ENCODE measurements around the gene TANC2. TPM values are rescaled to one million over a fixed set of nuclear protein-coding genes. Genes with fewer than 3 reads are reported as not detected.

Gene TANC2
- total RNA-seq, 2 experiments from 2014 or later = 5.0 to 6.6 TPM

DNA sequence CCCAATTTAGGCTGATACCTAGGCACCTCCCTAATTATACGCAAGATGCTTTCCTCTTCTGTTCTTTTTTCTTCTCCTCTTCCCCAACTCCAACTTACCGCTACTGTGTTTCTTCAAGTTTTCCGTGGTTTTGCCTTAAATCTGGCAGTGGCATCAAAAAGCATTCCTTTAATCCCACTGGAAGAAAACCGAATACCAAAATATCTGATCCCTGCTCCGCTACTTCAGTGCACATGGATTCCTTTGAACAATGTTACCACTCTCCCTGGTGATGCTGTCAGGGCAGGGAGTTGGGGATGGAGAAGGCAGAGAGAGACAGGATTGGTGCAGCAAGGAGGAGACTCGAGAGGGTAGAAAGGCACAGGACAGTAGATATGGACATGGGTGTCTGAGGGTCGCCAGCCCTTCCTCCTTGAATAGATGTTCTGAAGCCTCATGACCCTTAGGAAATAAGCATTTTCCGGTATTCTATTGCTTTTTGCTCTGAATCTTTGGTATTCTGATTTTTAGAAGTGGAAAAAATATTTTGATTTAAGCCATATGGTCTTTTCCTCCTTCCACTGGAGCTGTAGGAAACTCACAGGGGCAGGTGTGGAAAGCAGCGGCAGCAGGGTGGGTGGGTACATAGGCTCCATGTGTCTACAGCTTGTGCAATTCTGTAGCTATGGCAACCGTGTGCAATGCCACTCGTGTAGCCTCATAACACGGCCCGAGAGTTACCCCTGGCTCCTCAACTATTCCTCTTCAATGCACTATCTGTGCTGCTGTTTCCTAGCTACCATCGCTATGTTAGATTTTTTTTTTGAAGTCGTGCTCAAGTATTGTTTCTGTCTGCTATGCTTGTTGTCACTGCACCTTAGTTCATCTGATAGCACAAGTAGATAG is 32.3 kb upstream of the TANC2 start:
- no peaks in the 10 kb centered on the region for H3K4me1 Mint-ChIP-seq
- no peak overlapping the region for H3K27ac Mint-ChIP-seq
- intact Hi-C loops (cut with DNase I, micrococcal nuclease) = no loop called here
- no peaks in the 10 kb centered on the region for H3K36me3 Mint-ChIP-seq (ENCODE audit: low read depth)
- ATAC-seq (no peak), DNase-seq (no peak)
- H3K4me3 Mint-ChIP-seq = no peak overlapping the region
- ChIA-PET CTCF (no interaction called here), POLR2A (interaction anchor here (0.6 kb wide), 1 partner anchor 337 kb away, joined by 5 read pairs; no protein-coding TSS in a partner anchor)
- H3K27me3 Mint-ChIP-seq = peaks cover 34% of the 10 kb centered on the region
- no peaks in the 10 kb centered on the region for H3K9me3 Mint-ChIP-seq (ENCODE audit: low read depth)

DNA sequence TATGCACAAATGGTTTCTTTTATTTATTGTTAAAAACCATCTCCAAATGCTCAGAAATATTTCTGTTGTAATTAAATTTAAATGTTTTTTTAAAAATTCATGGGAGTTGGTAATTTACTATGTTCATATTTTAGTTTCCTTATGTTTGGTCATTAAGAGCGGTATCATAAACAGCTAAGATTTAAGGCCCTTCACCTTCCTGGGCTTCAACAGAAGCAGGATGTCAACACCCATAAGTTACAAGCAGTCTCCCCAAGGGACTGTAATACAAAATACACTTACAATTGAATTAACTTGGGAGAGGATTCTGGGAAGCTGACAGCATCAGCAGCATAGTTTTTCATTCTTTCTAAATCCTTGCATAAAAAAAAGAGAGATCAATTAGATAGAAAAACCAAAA is 30.9 kb upstream of the TANC2 start:
- intact Hi-C loops (cut with DNase I, micrococcal nuclease) = no loop called here
- Mint-ChIP-seq H3K4me1 (no peaks in the 10 kb centered on the region), H3K27ac (no peak overlapping the region), H3K4me3 (no peak overlapping the region), H3K36me3 (ENCODE audit: low read depth) (no peaks in the 10 kb centered on the region), H3K9me3 (ENCODE audit: low read depth) (no peaks in the 10 kb centered on the region), H3K27me3 (peaks cover 34% of the 10 kb centered on the region)
- CTCF ChIA-PET = interaction anchor here (1.2 kb wide), 1 partner anchor 14 kb away, joined by 3 read pairs; no protein-coding TSS in a partner anchor
- ATAC-seq = no peak
- POLR2A ChIA-PET = no interaction called here
- no peak for DNase-seq

DNA sequence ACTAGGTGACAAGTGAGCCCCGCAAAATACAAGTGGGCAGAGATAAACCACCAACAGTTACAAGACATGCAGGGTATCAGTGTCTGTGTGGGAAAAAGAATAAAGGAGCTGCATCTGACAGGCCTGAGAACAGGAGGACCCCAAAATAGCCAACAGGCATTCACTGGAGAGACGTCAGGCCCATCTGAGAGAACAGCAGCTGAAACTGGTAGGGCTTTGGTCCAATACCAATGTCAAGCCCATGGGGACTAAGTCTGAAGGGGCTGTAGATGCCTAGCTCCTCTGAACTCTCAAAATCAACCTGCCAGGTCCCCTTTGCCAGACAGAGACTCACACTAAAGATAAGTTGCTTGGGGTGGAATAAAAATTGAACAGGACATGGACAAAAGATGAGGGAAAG is 30.5 kb upstream of the TANC2 start:
- Mint-ChIP-seq H3K4me1 (no peaks in the 10 kb centered on the region), H3K27ac (no peak overlapping the region), H3K36me3 (ENCODE audit: low read depth) (no peaks in the 10 kb centered on the region), H3K27me3 (peaks cover 32% of the 10 kb centered on the region), H3K4me3 (no peak overlapping the region), H3K9me3 (ENCODE audit: low read depth) (no peaks in the 10 kb centered on the region)
- POLR2A ChIA-PET = no interaction called here
- intact Hi-C loops (cut with DNase I, micrococcal nuclease) = no loop called here
- CTCF ChIA-PET = interaction anchor here (1.2 kb wide), 1 partner anchor 13 kb away, joined by 3 read pairs; no protein-coding TSS in a partner anchor
- ATAC-seq (no peak), DNase-seq (no peak)

DNA sequence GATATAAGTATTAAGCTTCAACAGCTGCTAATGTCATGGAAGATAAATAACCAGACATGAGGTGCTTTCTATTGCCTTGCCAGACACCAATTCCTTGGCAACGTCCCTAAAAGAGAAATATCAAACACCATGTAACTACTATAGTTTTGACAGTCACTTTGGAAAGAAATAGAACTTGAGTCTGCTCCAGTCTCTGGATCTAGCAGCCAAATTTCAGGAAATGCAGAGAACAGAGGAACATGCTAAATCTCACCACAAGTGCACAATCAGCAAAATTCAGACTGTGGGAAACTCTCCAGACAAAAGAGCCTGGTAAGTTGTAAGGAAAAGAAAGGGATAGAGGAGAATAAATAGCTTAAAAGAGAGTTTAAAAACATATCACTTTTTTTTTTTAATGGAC is 28.4 kb upstream of the TANC2 start:
- Mint-ChIP-seq H3K4me3 (no peak overlapping the region), H3K27me3 (peaks cover 32% of the 10 kb centered on the region), H3K36me3 (ENCODE audit: low read depth) (no peaks in the 10 kb centered on the region), H3K4me1 (no peaks in the 10 kb centered on the region), H3K9me3 (ENCODE audit: low read depth) (peaks cover 10% of the 10 kb centered on the region), H3K27ac (no peak overlapping the region)
- ATAC-seq = no peak
- DNase-seq = no peak
- CTCF ChIA-PET = interaction anchor here (1.3 kb wide), 1 partner anchor 24 kb away, joined by 3 read pairs; no protein-coding TSS in a partner anchor
- intact Hi-C loops (cut with DNase I, micrococcal nuclease) = no loop called here
- POLR2A ChIA-PET = interaction anchor here (0.5 kb wide), 1 partner anchor 269 kb away, joined by 3 read pairs; no protein-coding TSS in a partner anchor

DNA sequence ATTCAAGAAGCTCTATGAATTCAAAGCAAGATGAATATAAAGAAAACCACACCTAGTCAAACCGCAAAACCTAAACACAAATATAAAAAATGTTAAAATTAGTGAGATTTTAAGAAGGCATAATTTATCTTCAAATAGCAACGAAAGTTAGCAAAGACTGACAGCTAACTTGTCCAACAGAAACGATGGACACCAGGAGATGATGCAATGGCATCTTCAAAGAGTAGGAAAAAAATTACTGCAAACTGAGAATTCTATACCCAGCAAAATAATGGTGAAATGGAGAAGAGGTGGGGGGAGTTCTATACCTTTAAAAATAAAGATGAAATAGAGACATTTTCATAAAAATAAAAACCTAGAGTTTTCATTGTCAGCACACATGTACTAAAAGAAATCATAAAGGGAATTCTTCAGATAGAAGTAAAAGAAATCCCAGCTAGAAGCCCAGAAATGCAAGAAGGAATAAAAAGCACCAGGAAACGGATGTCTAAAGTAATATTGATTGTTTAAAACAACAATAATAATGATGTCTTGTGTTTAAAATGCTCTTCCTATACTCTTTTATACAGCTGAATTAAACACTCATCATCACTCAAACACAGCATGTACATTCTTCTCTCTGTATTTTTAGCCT is 24.6 kb upstream of the TANC2 start:
- POLR2A ChIA-PET = no interaction called here
- Mint-ChIP-seq H3K4me1 (no peaks in the 10 kb centered on the region), H3K4me3 (no peak overlapping the region), H3K27ac (no peak overlapping the region), H3K27me3 (peaks cover 25% of the 10 kb centered on the region), H3K9me3 (ENCODE audit: low read depth) (peaks cover 10% of the 10 kb centered on the region), H3K36me3 (ENCODE audit: low read depth) (no peaks in the 10 kb centered on the region)
- CTCF ChIA-PET = interaction anchor here (0.8 kb wide), 1 partner anchor 31 kb away, joined by 3 read pairs; no protein-coding TSS in a partner anchor
- no peak for ATAC-seq
- intact Hi-C loops (cut with DNase I, micrococcal nuclease) = no loop called here
- DNase-seq = no peak

DNA sequence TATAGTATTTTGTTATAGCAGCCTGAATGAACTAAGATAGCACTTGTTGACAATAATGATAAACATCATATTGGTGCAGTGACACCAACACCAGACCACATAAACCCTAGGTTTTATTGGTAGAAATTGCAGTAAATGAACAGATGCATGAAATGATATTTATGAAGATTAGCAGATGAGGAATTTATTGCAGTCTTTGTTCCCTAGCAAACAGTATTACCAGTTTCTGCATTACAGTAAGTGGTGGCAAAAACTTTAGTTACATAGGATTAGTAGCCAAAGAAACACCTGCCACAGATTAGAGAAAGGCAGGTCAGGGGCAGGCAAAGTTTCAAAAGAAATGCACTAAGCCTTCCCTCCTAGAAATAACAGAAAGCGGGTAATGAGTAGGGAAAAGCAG is 17.7 kb upstream of the TANC2 start:
- H3K4me3 Mint-ChIP-seq = no peak overlapping the region
- H3K36me3 Mint-ChIP-seq (ENCODE audit: low read depth) = no peaks in the 10 kb centered on the region
- ATAC-seq (no peak), DNase-seq (no peak)
- H3K27ac Mint-ChIP-seq = no peak overlapping the region
- intact Hi-C loops (cut with DNase I, micrococcal nuclease) = no loop called here
- ChIA-PET CTCF (interaction anchor here (0.7 kb wide), 1 partner anchor 13 kb away, joined by 3 read pairs; no protein-coding TSS in a partner anchor), POLR2A (no interaction called here)
- peaks cover 11% of the 10 kb centered on the region for H3K27me3 Mint-ChIP-seq
- no peaks in the 10 kb centered on the region for H3K4me1 Mint-ChIP-seq
- no peaks in the 10 kb centered on the region for H3K9me3 Mint-ChIP-seq (ENCODE audit: low read depth)

DNA sequence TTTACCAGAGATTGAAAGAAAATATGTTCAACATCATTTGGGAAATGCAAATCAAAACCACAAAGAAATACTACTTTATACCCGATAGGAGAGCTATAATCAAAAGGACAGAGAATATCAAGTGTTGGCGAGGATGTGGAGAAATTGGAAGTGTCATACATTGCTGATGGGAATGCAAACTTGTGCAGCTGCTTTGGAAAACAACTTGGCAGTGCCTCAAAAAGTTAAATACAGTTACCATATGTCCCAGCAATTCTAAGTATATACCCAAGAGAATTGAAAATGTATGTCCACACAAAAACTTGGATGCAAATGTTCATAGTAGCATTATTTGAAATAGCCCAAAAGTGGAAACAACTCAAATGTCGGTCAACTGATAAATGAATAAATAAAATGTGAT is 17.0 kb upstream of the TANC2 start:
- intact Hi-C loops (cut with DNase I, micrococcal nuclease) = no loop called here
- ATAC-seq = no peak
- H3K4me3 Mint-ChIP-seq = no peak overlapping the region
- H3K9me3 Mint-ChIP-seq (ENCODE audit: low read depth) = no peaks in the 10 kb centered on the region
- no peaks in the 10 kb centered on the region for H3K4me1 Mint-ChIP-seq
- POLR2A ChIA-PET = no interaction called here
- no peak overlapping the region for H3K27ac Mint-ChIP-seq
- no peak for DNase-seq
- CTCF ChIA-PET = interaction anchor here (0.6 to 0.7 kb wide), 2 partner anchors 14 to 1136 kb away, joined by 3 read pairs; no protein-coding TSS in a partner anchor
- peaks cover 6% of the 10 kb centered on the region for H3K27me3 Mint-ChIP-seq
- no peaks in the 10 kb centered on the region for H3K36me3 Mint-ChIP-seq (ENCODE audit: low read depth)

DNA sequence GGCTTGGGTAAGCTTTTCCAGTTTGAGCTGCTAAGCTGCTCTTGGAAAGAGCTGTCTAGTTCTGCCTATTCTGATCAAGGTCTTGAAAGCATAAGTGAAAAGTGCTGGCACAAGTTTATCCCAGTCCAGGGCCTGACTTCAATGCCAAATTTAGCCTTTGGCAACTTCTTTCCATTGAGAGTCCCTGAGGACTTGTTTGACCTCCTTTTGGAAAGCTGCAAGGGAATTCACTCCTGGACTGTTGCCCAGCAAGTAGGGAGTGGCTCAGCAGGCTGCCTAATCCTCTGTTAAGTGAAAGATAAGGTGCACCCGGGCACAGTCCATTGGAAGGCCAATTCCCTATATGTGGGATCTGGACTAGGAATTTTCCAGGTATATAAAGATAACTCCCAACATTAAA is 16.0 kb upstream of the TANC2 start:
- POLR2A ChIA-PET = no interaction called here
- DNase-seq (no peak), ATAC-seq (no peak)
- intact Hi-C loops (cut with DNase I, micrococcal nuclease) = no loop called here
- H3K27ac Mint-ChIP-seq = no peak overlapping the region
- no peaks in the 10 kb centered on the region for H3K36me3 Mint-ChIP-seq (ENCODE audit: low read depth)
- CTCF ChIA-PET = no interaction called here
- H3K4me1 Mint-ChIP-seq = no peaks in the 10 kb centered on the region
- no peak overlapping the region for H3K4me3 Mint-ChIP-seq
- no peaks in the 10 kb centered on the region for H3K9me3 Mint-ChIP-seq (ENCODE audit: low read depth)
- peaks cover 5% of the 10 kb centered on the region for H3K27me3 Mint-ChIP-seq

DNA sequence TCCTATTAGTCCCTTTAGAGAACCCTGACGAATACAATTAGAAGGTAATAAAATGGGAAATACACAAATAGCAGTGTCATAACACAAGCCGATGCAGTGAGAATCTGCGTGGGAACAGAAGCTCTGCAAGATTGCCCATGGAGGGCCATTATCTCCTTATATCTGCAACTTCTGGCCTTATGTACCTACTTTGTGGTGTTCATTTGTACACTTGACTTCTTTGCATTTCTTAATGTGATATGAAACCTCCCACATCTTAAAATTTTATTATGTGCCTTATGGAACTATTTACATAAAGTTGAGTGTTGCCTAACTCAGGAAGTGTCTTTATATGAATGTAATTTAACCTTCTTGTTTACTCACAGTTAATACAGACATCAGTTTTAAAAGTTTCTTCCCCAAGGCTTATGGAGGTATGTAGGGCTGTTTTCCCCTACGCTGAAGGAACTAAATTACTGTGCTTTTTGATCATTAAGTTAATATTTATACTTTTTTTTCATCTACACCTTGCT is 10.1 kb upstream of the TANC2 start:
- no peak overlapping the region for H3K4me3 Mint-ChIP-seq
- DNase-seq (no peak), ATAC-seq (no peak)
- no peaks in the 10 kb centered on the region for H3K9me3 Mint-ChIP-seq (ENCODE audit: low read depth)
- intact Hi-C loops (cut with DNase I, micrococcal nuclease) = no loop called here
- H3K36me3 Mint-ChIP-seq (ENCODE audit: low read depth) = no peaks in the 10 kb centered on the region
- H3K4me1 Mint-ChIP-seq = no peaks in the 10 kb centered on the region
- CTCF ChIA-PET = no interaction called here
- H3K27me3 Mint-ChIP-seq = peaks cover 6% of the 10 kb centered on the region
- H3K27ac Mint-ChIP-seq = no peak overlapping the region
- POLR2A ChIA-PET = no interaction called here

DNA sequence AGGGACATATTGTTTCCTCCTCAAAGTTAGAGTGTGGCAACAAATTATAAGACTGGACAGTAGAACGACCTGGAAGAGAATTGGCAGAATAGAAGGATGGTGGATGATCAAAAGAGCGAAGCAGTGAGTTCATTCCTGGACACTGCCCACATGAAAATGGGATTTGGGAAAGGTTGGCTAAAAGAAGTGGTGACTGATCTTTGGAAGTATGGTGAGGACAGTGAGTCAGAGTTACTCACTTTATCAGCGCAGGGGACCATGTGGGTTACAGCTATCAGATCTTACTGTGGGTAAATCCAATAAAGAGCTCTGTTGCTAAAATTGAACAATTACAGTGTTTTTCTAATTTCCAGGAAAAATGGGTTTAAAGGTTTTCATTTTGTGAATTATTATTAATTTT is 2.7 kb upstream of the TANC2 start:
- POLR2A ChIA-PET = interaction anchor here (0.6 kb wide), 1 partner anchor 12 kb away, joined by 3 read pairs; no protein-coding TSS in a partner anchor
- intact Hi-C loops (cut with DNase I, micrococcal nuclease) = loop anchor here (10.0 kb wide), 2 partner anchors 408 to 898 kb away; partner anchors contain the start of gene MED13 (in 1 of the 2)
- no peak overlapping the region for H3K4me3 Mint-ChIP-seq
- no peaks in the 10 kb centered on the region for H3K9me3 Mint-ChIP-seq (ENCODE audit: low read depth)
- DNase-seq (no peak), ATAC-seq (no peak)
- peaks cover 34% of the 10 kb centered on the region for H3K27me3 Mint-ChIP-seq
- CTCF ChIA-PET = no interaction called here
- H3K36me3 Mint-ChIP-seq (ENCODE audit: low read depth) = no peaks in the 10 kb centered on the region
- H3K27ac Mint-ChIP-seq = no peak overlapping the region
- H3K4me1 Mint-ChIP-seq = peaks cover 22% of the 10 kb centered on the region

DNA sequence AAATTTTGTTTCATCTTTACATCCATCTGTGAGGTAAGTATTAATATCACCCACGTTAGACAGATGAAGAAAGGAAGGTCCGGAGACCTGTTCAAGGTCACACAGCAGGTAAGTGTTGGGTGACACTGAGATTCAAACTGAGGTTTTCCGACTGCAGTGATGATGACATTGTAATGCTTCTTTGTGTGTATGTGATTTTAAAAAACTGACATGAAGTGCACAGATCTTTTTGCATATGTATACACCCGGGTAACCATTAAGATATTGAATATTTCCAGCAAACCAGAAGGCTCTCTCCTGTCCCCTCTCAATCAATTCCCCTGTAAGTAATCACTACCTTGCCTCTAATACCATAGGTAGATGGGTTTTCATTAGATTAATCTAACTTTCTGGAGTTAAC is 1.5 kb upstream of the TANC2 start:
- DNase-seq (no peak), ATAC-seq (no peak)
- Mint-ChIP-seq H3K36me3 (ENCODE audit: low read depth) (no peaks in the 10 kb centered on the region), H3K4me3 (no peak overlapping the region), H3K4me1 (peaks cover 26% of the 10 kb centered on the region), H3K9me3 (ENCODE audit: low read depth) (no peaks in the 10 kb centered on the region), H3K27ac (no peak overlapping the region), H3K27me3 (peaks cover 34% of the 10 kb centered on the region)
- ChIA-PET CTCF (interaction anchor here (0.6 to 1.2 kb wide), 2 partner anchors 36 to 107 kb away, joined by 3 read pairs; no protein-coding TSS in a partner anchor), POLR2A (interaction anchor here (1.7 kb wide), 1 partner anchor 240 kb away, joined by 7 read pairs; no protein-coding TSS in a partner anchor)
- intact Hi-C loops (cut with DNase I, micrococcal nuclease) = loop anchor here (2.0 to 10.0 kb wide), 3 partner anchors 312 to 900 kb away; partner anchors contain the start of gene MED13 (in 1 of the 2)

Measured in activated CD4-positive, alpha-beta T cell treated with anti-CD3 and anti-CD28 coated beads for 36 hours (primary cell).